Mucosa of rectum (tissue), 2 donors: ENCODE measurements around the gene ADH6.

ENCODE experiments used
- H3K27ac ChIP-seq, 2 donors: one replicate each; pipeline ENCODE4 v1.7.0; 2013; ENCODE audit warnings: inconsistent platforms in 2 of 2, low read depth in 2 of 2, low read length in 2 of 2
- H3K27me3 ChIP-seq, 2 donors: one replicate each; pipeline ENCODE4 v1.7.0; 2013; ENCODE audit warnings: low read length in 2 of 2; ENCODE audit not compliant: control insufficient read depth in 2 of 2, insufficient read depth in 2 of 2
- H3K36me3 ChIP-seq, 2 donors: one replicate each; pipeline ENCODE4 v1.7.0; 2013; ENCODE audit warnings: low read length in 2 of 2; ENCODE audit not compliant: control insufficient read depth in 2 of 2, insufficient read depth in 2 of 2
- H3K4me1 ChIP-seq, 2 donors: one replicate each; pipeline ENCODE4 v1.7.0; 2013; ENCODE audit warnings: low read length in 2 of 2, mild to moderate bottlenecking in 1 of 2; ENCODE audit not compliant: control insufficient read depth in 2 of 2, insufficient read depth in 2 of 2
- H3K4me3 ChIP-seq, 2 donors: one replicate each; pipeline ENCODE4 v1.7.0; 2013; ENCODE audit warnings: low read length in 2 of 2
- H3K9ac ChIP-seq, 2 donors: one replicate each; pipeline ENCODE4 v1.7.0; 2013; ENCODE audit warnings: low read length in 2 of 2, low read depth in 1 of 2, mild to moderate bottlenecking in 1 of 2
- H3K9me3 ChIP-seq, 2 donors: one replicate each; pipeline ENCODE4 v1.7.0; 2013; ENCODE audit warnings: low read length in 2 of 2; ENCODE audit not compliant: control insufficient read depth in 2 of 2
- donor health status: healthy.
- donor health status: Normal muscosa, but diverticular disease.

ADH6 gene

GRCh38 chr4:99161373-99162099 is 57.5 kb downstream of the ADH6 start:
- Histone ChIP-seq H3K27ac (no peak overlapping the region), H3K4me3 (no peak overlapping the region), H3K9me3 (no peaks in the 10 kb centered on the region), H3K36me3 (no peaks in the 10 kb centered on the region), H3K4me1 (peaks cover 0 to 6% of the 10 kb centered on the region in 2 donors), H3K9ac (no peak overlapping the region), H3K27me3 (no peaks in the 10 kb centered on the region)

DNA sequence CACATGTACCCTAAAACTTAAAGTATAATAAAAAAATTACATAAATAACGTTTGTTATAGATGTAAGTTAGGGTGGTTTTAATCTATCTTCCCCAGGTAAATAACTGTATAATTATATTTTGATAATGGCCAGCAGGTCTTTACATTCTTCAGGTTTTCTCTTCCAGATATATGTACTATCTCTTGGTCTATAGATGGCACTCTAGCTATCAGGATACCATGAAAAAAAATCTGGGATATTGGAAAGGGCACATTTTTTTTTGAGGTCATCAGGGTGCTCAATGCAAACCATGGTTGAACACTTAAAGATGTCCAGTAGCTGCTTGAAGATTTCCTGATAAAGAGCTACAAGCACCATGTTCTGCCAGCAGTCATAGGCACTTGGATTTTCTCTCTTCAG is 59.3 kb downstream of the ADH6 start:
- H3K4me1 ChIP-seq, result peaks cover 0 to 6% of the 10 kb centered on the region in 2 donors
- H3K27me3 ChIP-seq, result no peaks in the 10 kb centered on the region
- no peaks in the 10 kb centered on the region for H3K36me3 ChIP-seq
- no peaks in the 10 kb centered on the region for H3K9me3 ChIP-seq
- H3K27ac ChIP-seq, result no peak overlapping the region
- no peak overlapping the region for H3K9ac ChIP-seq
- no peak overlapping the region for H3K4me3 ChIP-seq

GRCh38 chr4:99157478-99157935 is 61.5 kb downstream of the ADH6 start:
- peaks cover 0 to 6% of the 10 kb centered on the region in 2 donors for H3K4me1 ChIP-seq
- no peak overlapping the region for H3K9ac ChIP-seq
- H3K36me3 ChIP-seq, result no peaks in the 10 kb centered on the region
- H3K4me3 ChIP-seq, result no peak overlapping the region
- H3K9me3 ChIP-seq, result no peaks in the 10 kb centered on the region
- no peak overlapping the region for H3K27ac ChIP-seq
- no peaks in the 10 kb centered on the region for H3K27me3 ChIP-seq

DNA sequence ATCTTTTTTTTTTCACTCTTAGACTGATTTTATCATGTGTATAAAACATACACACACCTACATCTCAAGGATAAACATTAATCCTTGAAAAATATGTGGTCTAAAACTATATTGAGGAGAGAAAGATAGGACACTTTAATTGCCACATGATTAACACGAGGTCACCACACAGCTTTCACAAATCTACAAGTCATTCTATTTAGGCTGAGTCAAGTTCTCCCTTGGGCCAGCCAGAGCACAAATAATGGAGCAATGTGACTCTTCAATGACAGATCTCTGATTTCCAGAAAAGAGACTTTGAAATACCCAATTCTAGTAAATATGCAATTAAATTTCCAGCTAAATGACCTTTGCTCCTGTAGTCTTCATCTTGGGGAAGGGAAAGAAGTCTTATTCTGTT is 62.1 kb downstream of the ADH6 start:
- H3K27ac ChIP-seq, result no peak overlapping the region
- no peak overlapping the region for H3K4me3 ChIP-seq
- peaks cover 0 to 6% of the 10 kb centered on the region in 2 donors for H3K4me1 ChIP-seq

DNA sequence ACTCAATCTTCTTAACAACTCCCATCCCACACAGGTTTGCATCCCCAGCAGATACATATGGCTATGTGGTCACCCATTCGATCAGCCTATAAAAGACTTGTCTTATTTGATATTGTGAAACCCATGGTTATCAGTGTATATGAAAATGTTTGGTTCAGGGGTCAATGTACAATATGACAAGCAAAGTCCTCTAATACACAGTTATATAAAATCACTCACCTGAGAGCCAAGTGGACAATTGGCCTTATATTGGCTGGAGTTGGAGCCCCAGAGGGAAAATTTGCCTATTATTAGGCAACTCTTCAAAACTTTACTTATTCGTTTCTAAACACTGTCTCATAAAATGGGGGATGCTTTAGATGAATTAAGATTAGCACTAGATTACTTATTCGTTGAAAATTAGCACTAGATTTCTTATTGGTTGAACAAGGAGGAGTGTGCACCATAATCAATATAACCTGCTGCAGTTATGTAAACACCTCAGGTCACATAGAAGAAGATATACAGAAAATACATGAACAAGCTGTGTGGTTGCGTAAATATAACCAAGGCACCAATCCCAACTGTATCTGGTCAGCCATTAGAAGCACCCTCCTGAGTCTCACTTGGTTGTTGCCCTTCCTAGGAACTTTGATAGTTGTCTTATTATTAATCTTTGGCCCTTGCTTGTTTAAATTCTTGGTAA is 64.2 kb downstream of the ADH6 start:
- H3K9me3 ChIP-seq, result no peaks in the 10 kb centered on the region
- no peak overlapping the region for H3K9ac ChIP-seq
- no peak overlapping the region for H3K4me3 ChIP-seq
- H3K4me1 ChIP-seq, result peaks cover 0 to 6% of the 10 kb centered on the region in 2 donors
- no peaks in the 10 kb centered on the region for H3K27me3 ChIP-seq
- no peak overlapping the region for H3K27ac ChIP-seq
- no peaks in the 10 kb centered on the region for H3K36me3 ChIP-seq

More for the DNA sequence above, 62.1 kb downstream of the ADH6 start:
- Histone ChIP-seq H3K27me3 (no peaks in the 10 kb centered on the region), H3K36me3 (no peaks in the 10 kb centered on the region), H3K9me3 (no peaks in the 10 kb centered on the region), H3K9ac (no peak overlapping the region)
